Activated T-helper 1 cell treated with anti-CD3 and anti-CD28 coated beads, Interleukin-12 subunit alpha, Interleukin-12 subunit beta, Interleukin-2, Interleukin-4 antibody, amounts not matched to agents 30 ng/mL and 10 ng/mL and 1 ng/mL, durations not matched to agents 14 hours and 24 hours and 36 hours (primary cell): ENCODE results near the gene SYNJ1. TPM values are rescaled to one million over a fixed set of nuclear protein-coding genes. Genes with fewer than 3 reads are reported as not detected.
"Not testable (repeated sequence)": the region's sequence is repeated elsewhere in the genome, so short reads cannot be mapped to it uniquely, and the experiment has no call there.

Experiments
- DNase-seq: peaks from one replicate; pipeline ENCODE4 v3.0.0; 2021; ENCODE audit warnings: low spot score
- H3K27ac Mint-ChIP-seq: one replicate; pipeline ENCODE4 v1.8.0; 2021; ENCODE audit warnings: mild to moderate bottlenecking, mixed read lengths
- H3K27me3 Mint-ChIP-seq: one replicate; pipeline ENCODE4 v1.8.0; 2022; ENCODE audit warnings: mild to moderate bottlenecking, moderate library complexity, mixed read lengths; ENCODE audit not compliant: insufficient read depth
- H3K36me3 Mint-ChIP-seq: one replicate; pipeline ENCODE4 v1.8.0; 2021; ENCODE audit warnings: low read depth, mixed read lengths
- H3K4me1 Mint-ChIP-seq: one replicate; pipeline ENCODE4 v1.8.0; 2021; ENCODE audit warnings: low read depth, mixed read lengths
- H3K4me3 Mint-ChIP-seq: one replicate; pipeline ENCODE4 v1.8.0; 2021; ENCODE audit warnings: mild to moderate bottlenecking, moderate library complexity, mixed read lengths
- H3K9me3 Mint-ChIP-seq: one replicate; pipeline ENCODE4 v1.8.0; 2021; ENCODE audit warnings: mixed read lengths
- intact Hi-C: fragments of 100-400 bp; cut with micrococcal nuclease; formaldehyde crosslinking; loops from one replicate; pipeline ENCODE4 v1.15.1; 2024
- total RNA-seq: library from RNA; stranded (reverse); gene quantifications from 2 replicates; pipeline ENCODE4 v1.2.3, GENCODE V29; 2022

SYNJ1 gene
- total RNA-seq, 1 donor from 2014 or later: 13.1 TPM

GRCh38 chr21:32661981-32662380 lies 65.8 kb downstream of the SYNJ1 start:
- H3K4me1 Mint-ChIP-seq, intact Hi-C loops, H3K27me3 Mint-ChIP-seq, H3K27ac Mint-ChIP-seq, DNase-seq, H3K4me3 Mint-ChIP-seq: not testable (repeated sequence)
- H3K36me3 Mint-ChIP-seq: peaks cover 53% of the 10 kb centered on the region
- peaks cover 19% of the 10 kb centered on the region for H3K9me3 Mint-ChIP-seq

- H3K27ac Mint-ChIP-seq, H3K27me3 Mint-ChIP-seq, H3K4me1 Mint-ChIP-seq, intact Hi-C loops, H3K4me3 Mint-ChIP-seq, DNase-seq: not testable (repeated sequence)
- H3K9me3 Mint-ChIP-seq: peaks cover 19% of the 10 kb centered on the region
- H3K36me3 Mint-ChIP-seq: peaks cover 58% of the 10 kb centered on the region
Observed at GRCh38 chr21:32661026-32661782, 66.6 kb downstream of the SYNJ1 start.

- intact Hi-C loops: no loop called here
- H3K9me3 Mint-ChIP-seq: no peaks in the 10 kb centered on the region
- H3K27me3 Mint-ChIP-seq: no peaks in the 10 kb centered on the region
- peaks cover 38% of the 10 kb centered on the region for H3K36me3 Mint-ChIP-seq
- H3K4me1 Mint-ChIP-seq: no peaks in the 10 kb centered on the region
- no peak overlapping the region for H3K27ac Mint-ChIP-seq
- DNase-seq: no peak
- no peak overlapping the region for H3K4me3 Mint-ChIP-seq
Observed at GRCh38 chr21:32658524-32658923, 69.3 kb downstream of the SYNJ1 start.

- H3K27me3 Mint-ChIP-seq: no peaks in the 10 kb centered on the region
- H3K9me3 Mint-ChIP-seq: no peaks in the 10 kb centered on the region
- H3K27ac Mint-ChIP-seq: peak overlapping the region; percentile 5
- H3K4me3 Mint-ChIP-seq: no peak overlapping the region
- H3K4me1 Mint-ChIP-seq: peaks cover 9% of the 10 kb centered on the region
- no peak for DNase-seq
- H3K36me3 Mint-ChIP-seq: peaks cover 21% of the 10 kb centered on the region
- intact Hi-C loops: loop anchor here (1.0 to 5.0 kb wide), 4 partner anchors 73 to 474 kb away; no protein-coding TSS in a partner anchor
Observed at GRCh38 chr21:32653326-32653901, 74.4 kb downstream of the SYNJ1 start.

GRCh38 chr21:32648165-32648564 lies 79.6 kb downstream of the SYNJ1 start:
- H3K27ac Mint-ChIP-seq: no peak overlapping the region
- H3K4me1 Mint-ChIP-seq: peaks cover 9% of the 10 kb centered on the region
- intact Hi-C loops: no loop called here
- no peaks in the 10 kb centered on the region for H3K9me3 Mint-ChIP-seq
- peaks cover 7% of the 10 kb centered on the region for H3K36me3 Mint-ChIP-seq
- H3K4me3 Mint-ChIP-seq: no peak overlapping the region
- no peaks in the 10 kb centered on the region for H3K27me3 Mint-ChIP-seq
- DNase-seq: no peak

- intact Hi-C loops: no loop called here
- Mint-ChIP-seq H3K4me1 (peaks cover 1% of the 10 kb centered on the region), H3K9me3 (no peaks in the 10 kb centered on the region), H3K36me3 (peaks cover 11% of the 10 kb centered on the region), H3K27me3 (no peaks in the 10 kb centered on the region), H3K4me3 (no peak overlapping the region), H3K27ac (no peak overlapping the region)
- DNase-seq: no peak
Observed at GRCh38 chr21:32645261-32646182, 82.3 kb downstream of the SYNJ1 start.

- Mint-ChIP-seq H3K9me3 (no peaks in the 10 kb centered on the region), H3K27me3 (no peaks in the 10 kb centered on the region), H3K36me3 (peaks cover 16% of the 10 kb centered on the region), H3K4me3 (no peak overlapping the region), H3K27ac (no peak overlapping the region), H3K4me1 (no peaks in the 10 kb centered on the region)
- no peak for DNase-seq
- intact Hi-C loops: no loop called here
Observed at GRCh38 chr21:32641710-32642698, 85.8 kb downstream of the SYNJ1 start.

- Mint-ChIP-seq H3K4me3 (no peak overlapping the region), H3K36me3 (peaks cover 11% of the 10 kb centered on the region), H3K27me3 (peaks cover 4% of the 10 kb centered on the region), H3K27ac (no peak overlapping the region), H3K9me3 (no peaks in the 10 kb centered on the region), H3K4me1 (no peaks in the 10 kb centered on the region)
- DNase-seq: no peak
- intact Hi-C loops: no loop called here
Observed at GRCh38 chr21:32626621-32627196, 101.1 kb downstream of the SYNJ1 start.

GRCh38 chr21:32618218-32618617 lies 109.6 kb downstream of the SYNJ1 start:
- DNase-seq, H3K4me3 Mint-ChIP-seq, H3K4me1 Mint-ChIP-seq, H3K9me3 Mint-ChIP-seq, H3K27ac Mint-ChIP-seq, H3K36me3 Mint-ChIP-seq, intact Hi-C loops: not testable (repeated sequence)
- H3K27me3 Mint-ChIP-seq: peaks cover 13% of the 10 kb centered on the region

GRCh38 chr21:32613436-32614043 lies 114.3 kb downstream of the SYNJ1 start:
- Mint-ChIP-seq H3K4me1 (peaks cover 8% of the 10 kb centered on the region), H3K9me3 (no peaks in the 10 kb centered on the region), H3K27me3 (peaks cover 7% of the 10 kb centered on the region), H3K4me3 (peak overlapping the region; percentile 96), H3K27ac (no peak overlapping the region), H3K36me3 (peaks cover 8% of the 10 kb centered on the region)
- DNase-seq: no peak
- intact Hi-C loops: loop anchor here (2.0 to 5.0 kb wide), 7 partner anchors 46 to 955 kb away; partner anchors contain the start of genes GART, MIS18A, SCAF4 and SOD1

GRCh38 chr21:32612999-32613337 lies 114.8 kb downstream of the SYNJ1 start:
- peak overlapping the region; percentile 93 for H3K27ac Mint-ChIP-seq

More at GRCh38 chr21:32612999-32613337, 114.8 kb downstream of the SYNJ1 start:
- DNase-seq: no peak
- H3K4me1 Mint-ChIP-seq: peaks cover 8% of the 10 kb centered on the region
- peak overlapping the region; percentile 96 for H3K4me3 Mint-ChIP-seq
- no peaks in the 10 kb centered on the region for H3K9me3 Mint-ChIP-seq
- intact Hi-C loops: loop anchor here (1.0 to 5.0 kb wide), 11 partner anchors 46 to 954 kb away; partner anchors contain the start of genes EVA1C, GART, MIS18A and SCAF4
- H3K27me3 Mint-ChIP-seq: peaks cover 5% of the 10 kb centered on the region
- peaks cover 8% of the 10 kb centered on the region for H3K36me3 Mint-ChIP-seq
